SU-DHL-6 (cell line): Measurements from ENCODE around the gene KLK2.

ENCODE experiments used
- H2AFZ ChIP-seq: fragments of 200-600 bp; sonication (generic); 2 replicates; pipeline ENCODE4 v1.6.1; 2014; ENCODE audit warnings: low read depth, mild to moderate bottlenecking, moderate library complexity, mixed read lengths, antibody characterized with exemption, low read length; ENCODE audit not compliant: severe bottlenecking
- H3F3A ChIP-seq: fragments of 200-600 bp; shearing (Covaris generic); 2 replicates; pipeline ENCODE4 v1.6.0; 2016; ENCODE audit warnings: antibody characterized with exemption, mild to moderate bottlenecking; ENCODE audit not compliant: insufficient read depth
- H3K27ac ChIP-seq: fragments of 200-600 bp; sonication (generic); 2 replicates; pipeline ENCODE4 v1.5.1; 2016; ENCODE audit warnings: low read depth, mild to moderate bottlenecking, low read length, moderate library complexity, mixed read lengths
- H3K27me3 ChIP-seq: fragments of 200-600 bp; sonication (generic), shearing (Covaris generic); 2 replicates; pipeline ENCODE4 v1.6.0; 2014; ENCODE audit warnings: mild to moderate bottlenecking, low read length
- H3K36me3 ChIP-seq: fragments of 200-600 bp; sonication (generic); 2 replicates; pipeline ENCODE4 v1.6.1; 2014; ENCODE audit warnings: mild to moderate bottlenecking, low read length, mixed read lengths
- H3K4me2 ChIP-seq: fragments of 300-600, 200-600 bp; shearing (Covaris generic), sonication (generic); 2 replicates; pipeline ENCODE4 v1.6.0; 2014; ENCODE audit warnings: low read length, low read depth, mild to moderate bottlenecking; ENCODE audit not compliant: poor library complexity, severe bottlenecking
- H3K4me3 ChIP-seq: fragments of 200-600 bp; sonication (generic); 2 replicates; pipeline ENCODE4 v1.5.1; 2014; ENCODE audit warnings: antibody characterized with exemption, low read length, mild to moderate bottlenecking, mixed read lengths; ENCODE audit not compliant: insufficient read depth, poor library complexity, severe bottlenecking
- H3K79me2 ChIP-seq: fragments of 200-600 bp; sonication (generic); 2 replicates; pipeline ENCODE4 v1.6.1; 2014; ENCODE audit warnings: mild to moderate bottlenecking, low read length, moderate library complexity; ENCODE audit not compliant: insufficient read depth
- H3K9ac ChIP-seq: fragments of 200-600 bp; sonication (generic); 2 replicates; pipeline ENCODE4 v1.7.0; 2014; ENCODE audit warnings: mild to moderate bottlenecking, low read length
- H3K9me2 ChIP-seq: fragments of 200-600 bp; sonication (generic); replicated peaks from 2 replicates; pipeline ENCODE4 v1.6.1; 2014; ENCODE audit warnings: low read length; ENCODE audit not compliant: insufficient read depth
- H3K9me3 ChIP-seq: fragments of 200-600 bp; sonication (generic); 2 replicates; pipeline ENCODE4 v1.6.1; 2014; ENCODE audit warnings: low read length, mixed read lengths; ENCODE audit not compliant: insufficient read depth
- H4K20me1 ChIP-seq: fragments of 200-600 bp; sonication (generic); 2 replicates; pipeline ENCODE4 v1.6.1; 2014; ENCODE audit warnings: low read depth, mild to moderate bottlenecking, antibody characterized with exemption, low read length, moderate library complexity, mixed read lengths
- CTCF ChIP-seq: fragments of 200-600 bp; sonication (generic); IDR thresholded peaks from one replicate; pipeline ENCODE4 v1.5.1; 2017; ENCODE audit warnings: antibody characterized with exemption, mild to moderate bottlenecking, low read length, moderate library complexity; ENCODE audit not compliant: insufficient read depth, poor library complexity, severe bottlenecking
- EZH2phosphoT487 ChIP-seq: fragments of 200-600 bp; sonication (generic), shearing (Covaris generic); conservative IDR thresholded peaks from 2 replicates; pipeline ENCODE4 v1.6.1; 2018; ENCODE audit warnings: mild to moderate bottlenecking, antibody characterized with exemption, low read length, moderate library complexity, mixed read lengths

Gene KLK2

GRCh38 chr19:50873056-50873455, at the start of gene KLK2:
TSS of gene KLK2 (plus strand) at chr19:50873439. CDS start at chr19:50873474, 35 bp downstream.
- TF ChIP-seq EZH2phosphoT487 = no peak
- no peak for TF ChIP-seq CTCF
- no peaks in the 10 kb centered on the region; the same call in 1 of the 2 replicates for H3K27me3 ChIP-seq
- H3K4me3 ChIP-seq = no peak within 1 kb of the TSS
- H3K9me3 ChIP-seq = no peaks in the 10 kb centered on the region
- no peaks in the 10 kb centered on the region for H3K9me2 ChIP-seq
- no peak within 1 kb of the TSS for H3K27ac ChIP-seq
- H2AFZ ChIP-seq = no peak within 1 kb of the TSS
- no peaks in the 10 kb centered on the region for H3K36me3 ChIP-seq
- H4K20me1 ChIP-seq = no peaks in the 10 kb centered on the region
- H3K79me2 ChIP-seq = no peaks in the 10 kb centered on the region
- no peak within 1 kb of the TSS for H3K4me2 ChIP-seq
- no peaks in the 10 kb centered on the region for H3F3A ChIP-seq
- H3K9ac ChIP-seq = no peak within 1 kb of the TSS

GRCh38 chr19:50826492-50827240, 46.6 kb upstream of the KLK2 start:
- no peaks in the 10 kb centered on the region for H3F3A ChIP-seq
- H2AFZ ChIP-seq = no peak overlapping the region
- no peak for TF ChIP-seq EZH2phosphoT487
- H3K79me2 ChIP-seq = no peaks in the 10 kb centered on the region
- H3K4me3 ChIP-seq = no peak overlapping the region
- H3K36me3 ChIP-seq = no peaks in the 10 kb centered on the region
- H3K27ac ChIP-seq = no peak overlapping the region
- no peaks in the 10 kb centered on the region for H3K9me2 ChIP-seq
- no peaks in the 10 kb centered on the region for H4K20me1 ChIP-seq
- no peaks in the 10 kb centered on the region for H3K9me3 ChIP-seq
- no peak overlapping the region for H3K4me2 ChIP-seq
- no peaks in the 10 kb centered on the region for H3K27me3 ChIP-seq
- H3K9ac ChIP-seq = no peak overlapping the region

GRCh38 chr19:50827476-50827875, 45.8 kb upstream of the KLK2 start:
- Histone ChIP-seq H3F3A (no peaks in the 10 kb centered on the region), H3K79me2 (no peaks in the 10 kb centered on the region), H3K4me3 (no peak overlapping the region), H3K9me3 (no peaks in the 10 kb centered on the region), H3K36me3 (no peaks in the 10 kb centered on the region), H2AFZ (no peak overlapping the region), H3K4me2 (no peak overlapping the region), H3K27ac (no peak overlapping the region), H3K27me3 (no peaks in the 10 kb centered on the region), H3K9ac (no peak overlapping the region), H4K20me1 (no peaks in the 10 kb centered on the region), H3K9me2 (no peaks in the 10 kb centered on the region)
- TF ChIP-seq EZH2phosphoT487 (no peak), CTCF (no peak)

GRCh38 chr19:50829801-50830200, 43.4 kb upstream of the KLK2 start:
- no peaks in the 10 kb centered on the region for H3K9me3 ChIP-seq
- no peaks in the 10 kb centered on the region for H4K20me1 ChIP-seq
- H3K27ac ChIP-seq = no peak overlapping the region
- H3K36me3 ChIP-seq = no peaks in the 10 kb centered on the region
- no peaks in the 10 kb centered on the region for H3F3A ChIP-seq
- no peaks in the 10 kb centered on the region for H3K9me2 ChIP-seq
- no peak overlapping the region for H2AFZ ChIP-seq
- no peaks in the 10 kb centered on the region for H3K79me2 ChIP-seq
- no peak overlapping the region for H3K4me3 ChIP-seq
- no peak overlapping the region for H3K4me2 ChIP-seq
- no peak overlapping the region for H3K9ac ChIP-seq
- no peak for TF ChIP-seq EZH2phosphoT487
- TF ChIP-seq CTCF = no peak
- H3K27me3 ChIP-seq = no peaks in the 10 kb centered on the region
